LNCaP clone FGC (cell line): ENCODE measurements around the gene THAP12.
"Not testable (repeated sequence)": the region's sequence is repeated elsewhere in the genome, so short reads cannot be mapped to it uniquely, and the experiment has no call there.

Experiments used
- DNase-seq: peaks from one replicate; pipeline ENCODE4 v3.0.0-alpha.2; 2011; ENCODE audit warnings: low read depth
- H3K4me3 ChIP-seq: 2 replicates; pipeline ENCODE4 v1.5.1; 2011; ENCODE audit warnings: mild to moderate bottlenecking, low read depth, low read length, control low read depth
- CTCF ChIP-seq: IDR thresholded peaks from 2 replicates; pipeline ENCODE4 v1.5.1; 2012; ENCODE audit warnings: mild to moderate bottlenecking; ENCODE audit not compliant: control insufficient read depth, insufficient read depth; ENCODE audit errors: extremely low read depth

THAP12 gene

GRCh38 chr11:76410851-76411357 lies 30.0 kb upstream of the THAP12 start:
- no peak for DNase-seq
- no peak overlapping the region for H3K4me3 ChIP-seq
- TF ChIP-seq CTCF = no peak

GRCh38 chr11:76408171-76408965 lies 27.4 kb upstream of the THAP12 start:
- TF ChIP-seq CTCF = no peak
- no peak overlapping the region for H3K4me3 ChIP-seq
- no peak for DNase-seq

GRCh38 chr11:76406359-76406758 lies 25.4 kb upstream of the THAP12 start:
- DNase-seq = no peak
- no peak overlapping the region for H3K4me3 ChIP-seq
- TF ChIP-seq CTCF = no peak

GRCh38 chr11:76401484-76401883 lies 20.6 kb upstream of the THAP12 start:
- not testable (repeated sequence) for DNase-seq, H3K4me3 ChIP-seq

GRCh38 chr11:76400967-76401366 lies 20.0 kb upstream of the THAP12 start:
- TF ChIP-seq CTCF = no peak
- DNase-seq = no peak
- no peak overlapping the region for H3K4me3 ChIP-seq

- no peak for DNase-seq
- no peak for TF ChIP-seq CTCF
- no peak overlapping the region for H3K4me3 ChIP-seq
Measured at GRCh38 chr11:76397383-76397782, 16.5 kb upstream of the THAP12 start.

GRCh38 chr11:76395296-76395695 lies 14.4 kb upstream of the THAP12 start:
- no peak for TF ChIP-seq CTCF
- no peak for DNase-seq
- no peak overlapping the region for H3K4me3 ChIP-seq
